SKM-1 treated with dmso at 0.1 percent for 144 hours (cell line): Measurements from ENCODE around the gene SH3PXD2A.

Source experiments
- DNase-seq: peaks from one replicate; lab custom pipeline; 2025; ENCODE audit not compliant: unreplicated experiment; lab: John Stamatoyannopoulos, UW

Gene SH3PXD2A

GRCh38 chr10:103711351-103711994 lies 143.9 kb downstream of the SH3PXD2A start:
- no peak for DNase-seq

DNA sequence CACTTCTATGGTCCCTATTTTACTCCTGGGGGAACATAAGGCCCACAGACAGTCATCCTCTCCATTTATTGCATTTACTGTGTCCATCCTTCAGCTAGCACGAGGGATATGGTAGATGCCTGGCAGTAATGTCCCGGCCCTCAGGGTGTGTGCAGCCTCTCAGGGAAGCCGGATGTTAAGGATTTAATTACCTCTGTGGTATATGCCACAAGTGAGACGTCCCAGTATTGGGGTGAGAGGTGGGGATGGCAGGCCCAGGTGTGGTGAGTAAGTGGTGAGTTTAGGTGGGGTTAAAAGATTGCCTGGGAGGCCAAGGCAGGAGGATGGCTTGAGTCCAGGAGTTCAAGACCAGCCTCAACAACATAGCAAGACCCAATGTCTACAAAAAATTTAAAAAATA lies 144.9 kb downstream of the SH3PXD2A start:
- DNase-seq: no peak

GRCh38 chr10:103709341-103709920 lies 145.9 kb downstream of the SH3PXD2A start:
- DNase-seq: no peak

GRCh38 chr10:103708627-103709288 lies 146.6 kb downstream of the SH3PXD2A start:
- DNase-seq: no peak

- DNase-seq: no peak
Observed at GRCh38 chr10:103707956-103708626, 147.3 kb downstream of the SH3PXD2A start.

GRCh38 chr10:103706762-103707161 lies 148.6 kb downstream of the SH3PXD2A start:
- no peak for DNase-seq

DNA sequence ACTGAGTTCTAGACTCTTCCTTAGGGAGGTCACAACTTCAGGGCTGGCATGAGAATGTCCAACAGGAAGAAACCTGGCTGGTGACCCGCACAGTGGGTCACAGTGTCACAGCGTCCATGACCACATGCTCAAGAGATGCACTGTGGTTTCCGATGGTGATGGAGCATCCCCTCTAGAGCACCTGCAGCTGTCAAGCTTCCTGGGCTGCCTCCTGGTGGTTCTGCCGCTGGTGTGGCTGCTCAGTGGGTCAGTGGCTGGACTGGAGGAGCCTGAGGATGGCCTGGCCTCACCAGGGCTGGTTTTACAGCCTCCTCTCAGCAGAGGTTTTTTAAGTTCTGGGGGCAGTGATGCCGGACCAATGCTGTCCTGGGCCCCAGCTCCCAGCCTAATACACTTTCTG lies 149.3 kb downstream of the SH3PXD2A start:
- no peak for DNase-seq

GRCh38 chr10:103703941-103704919 lies 151.1 kb downstream of the SH3PXD2A start:
- DNase-seq: no peak

- no peak for DNase-seq
Observed at GRCh38 chr10:103701380-103702222, 153.8 kb downstream of the SH3PXD2A start.

- no peak for DNase-seq
Observed at GRCh38 chr10:103700436-103700715, 155.0 kb downstream of the SH3PXD2A start.

GRCh38 chr10:103699611-103700435 lies 155.6 kb downstream of the SH3PXD2A start:
- DNase-seq: no peak

DNA sequence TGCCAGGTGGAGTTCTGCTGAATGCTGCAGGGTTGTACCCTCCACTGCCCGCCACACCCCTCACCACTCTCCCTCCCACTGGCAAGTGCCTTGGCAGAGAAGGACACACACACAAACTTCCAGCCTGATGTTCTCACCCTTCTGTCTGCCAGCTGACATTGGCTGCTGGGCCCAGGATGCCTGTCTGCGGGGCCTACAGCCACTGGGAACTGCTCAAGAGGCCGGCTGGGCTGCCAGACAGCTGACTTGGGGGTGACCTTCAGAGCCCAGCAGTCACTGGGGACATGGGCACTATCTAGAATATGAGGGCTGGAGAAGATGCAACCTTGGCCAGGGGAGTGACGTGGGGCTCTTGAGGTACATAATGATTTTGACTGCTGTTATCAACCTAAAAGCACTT lies 157.1 kb downstream of the SH3PXD2A start:
- no peak for DNase-seq

- no peak for DNase-seq
Observed at GRCh38 chr10:103697787-103698186, 157.6 kb downstream of the SH3PXD2A start.

- peak; percentile 82 for DNase-seq
Observed at GRCh38 chr10:103696411-103697145, 158.8 kb downstream of the SH3PXD2A start.

- no peak for DNase-seq
Observed at GRCh38 chr10:103696094-103696410, 159.3 kb downstream of the SH3PXD2A start.

GRCh38 chr10:103695584-103696005 lies 159.8 kb downstream of the SH3PXD2A start:
- DNase-seq: no peak

GRCh38 chr10:103693812-103694205 lies 161.6 kb downstream of the SH3PXD2A start:
- no peak for DNase-seq

DNA sequence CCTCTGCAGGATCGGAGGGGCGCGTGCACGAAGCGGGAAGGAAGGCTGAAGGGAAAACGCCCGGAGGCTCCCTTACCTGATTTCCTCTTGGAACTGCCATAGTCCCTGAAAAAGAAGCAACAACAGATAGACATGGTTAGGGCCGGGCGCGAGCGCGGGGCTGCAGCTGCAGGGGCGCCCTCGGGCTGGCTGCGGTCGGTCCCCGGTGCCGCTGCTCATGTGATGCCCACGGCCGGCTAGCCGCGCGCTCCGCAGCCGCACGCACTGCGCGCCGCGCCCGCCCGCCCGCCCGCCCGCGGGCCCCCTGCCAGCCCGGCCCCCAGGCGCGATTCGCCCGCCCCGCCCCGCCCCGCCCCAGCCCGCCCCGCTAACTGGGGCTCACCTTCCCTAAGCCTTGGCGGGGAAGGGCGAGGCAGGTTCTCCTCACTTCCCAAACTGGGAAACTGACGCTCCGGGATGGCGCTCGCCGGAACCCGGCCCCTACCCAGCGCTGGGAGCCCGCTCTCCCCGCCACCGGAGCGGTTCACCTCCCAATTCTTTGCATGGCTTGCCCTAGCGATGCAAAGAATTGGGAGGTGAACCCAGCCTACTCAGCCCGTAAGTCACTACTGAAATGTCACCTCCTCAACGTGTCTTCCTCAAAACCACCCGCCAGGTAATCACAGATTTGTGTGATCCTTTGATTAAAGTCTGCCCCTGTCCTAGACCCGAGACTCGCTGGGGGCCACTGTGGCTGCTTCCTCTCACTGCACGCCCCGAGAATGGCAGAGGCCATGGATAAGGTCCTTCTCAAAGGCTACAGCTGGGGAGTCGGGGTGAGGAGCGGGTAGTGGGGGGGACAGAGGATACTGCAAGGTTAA lies 162.2 kb downstream of the SH3PXD2A start:
- DNase-seq: no peak
